ENCODE data around the gene KCNE3. TPM values are rescaled to one million over a fixed set of nuclear protein-coding genes. Genes with fewer than 3 reads are reported as not detected.

KCNE3 gene
- total RNA-seq, 6 experiments from 2014 or later = 0.09 TPM; not detected in 5

DNA sequence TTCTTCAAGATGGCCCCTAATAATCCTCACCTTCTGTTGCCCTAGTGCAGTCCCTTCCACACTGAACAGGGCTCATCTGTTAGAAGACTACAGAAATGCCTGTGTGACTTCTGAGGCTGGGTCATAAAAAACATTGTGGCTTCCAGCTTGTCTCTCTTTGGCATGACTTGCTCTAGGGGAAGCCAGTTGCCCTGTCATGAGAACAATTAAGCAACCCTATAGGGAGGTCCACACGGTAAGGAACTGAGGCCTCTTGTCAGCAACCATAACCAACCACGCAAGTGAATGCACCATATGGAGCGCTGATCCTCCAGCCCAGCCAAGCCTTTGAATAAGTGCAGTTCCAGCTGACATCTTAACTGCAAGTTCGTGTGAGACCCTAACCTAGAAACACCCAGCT is 23.6 kb upstream of the KCNE3 start:
- no peak overlapping the region for H3K27ac Mint-ChIP-seq

GRCh38 chr11:74487875-74488274 is 20.5 kb upstream of the KCNE3 start:
- Mint-ChIP-seq H3K27me3 (ENCODE audit: insufficient read depth) (peaks cover 7% of the 10 kb centered on the region), H3K36me3 (ENCODE audit: low read depth) (no peaks in the 10 kb centered on the region), H3K27ac (no peak overlapping the region), H3K4me1 (ENCODE audit: low read depth) (peaks cover 8% of the 10 kb centered on the region), H3K4me3 (no peak overlapping the region), H3K9me3 (no peaks in the 10 kb centered on the region)
- TF ChIP-seq, protein P1, sequence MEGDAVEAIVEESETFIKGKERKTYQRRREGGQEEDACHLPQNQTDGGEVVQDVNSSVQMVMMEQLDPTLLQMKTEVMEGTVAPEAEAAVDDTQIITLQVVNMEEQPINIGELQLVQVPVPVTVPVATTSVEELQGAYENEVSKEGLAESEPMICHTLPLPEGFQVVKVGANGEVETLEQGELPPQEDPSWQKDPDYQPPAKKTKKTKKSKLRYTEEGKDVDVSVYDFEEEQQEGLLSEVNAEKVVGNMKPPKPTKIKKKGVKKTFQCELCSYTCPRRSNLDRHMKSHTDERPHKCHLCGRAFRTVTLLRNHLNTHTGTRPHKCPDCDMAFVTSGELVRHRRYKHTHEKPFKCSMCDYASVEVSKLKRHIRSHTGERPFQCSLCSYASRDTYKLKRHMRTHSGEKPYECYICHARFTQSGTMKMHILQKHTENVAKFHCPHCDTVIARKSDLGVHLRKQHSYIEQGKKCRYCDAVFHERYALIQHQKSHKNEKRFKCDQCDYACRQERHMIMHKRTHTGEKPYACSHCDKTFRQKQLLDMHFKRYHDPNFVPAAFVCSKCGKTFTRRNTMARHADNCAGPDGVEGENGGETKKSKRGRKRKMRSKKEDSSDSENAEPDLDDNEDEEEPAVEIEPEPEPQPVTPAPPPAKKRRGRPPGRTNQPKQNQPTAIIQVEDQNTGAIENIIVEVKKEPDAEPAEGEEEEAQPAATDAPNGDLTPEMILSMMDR (IDR thresholded peaks at IDR 0.05) = peak; percentile 51
- no peak for DNase-seq

More for the DNA sequence above, 23.6 kb upstream of the KCNE3 start:
- Mint-ChIP-seq H3K4me3 (no peak overlapping the region), H3K9me3 (no peaks in the 10 kb centered on the region), H3K4me1 (ENCODE audit: low read depth) (peaks cover 18% of the 10 kb centered on the region), H3K27me3 (ENCODE audit: insufficient read depth) (peaks cover 1% of the 10 kb centered on the region; the same call in 1 of the 2 replicates), H3K36me3 (ENCODE audit: low read depth) (no peaks in the 10 kb centered on the region)
- TF ChIP-seq, protein P1 (IDR thresholded peaks at IDR 0.05) = no peak
- no peak for DNase-seq

GRCh38 chr11:74485868-74486267 is 18.5 kb upstream of the KCNE3 start:
- H3K9me3 Mint-ChIP-seq = no peaks in the 10 kb centered on the region
- no peak overlapping the region for H3K4me3 Mint-ChIP-seq

GRCh38 chr11:74480688-74481417 is 13.5 kb upstream of the KCNE3 start:
- Mint-ChIP-seq H3K4me1 (ENCODE audit: low read depth) (no peaks in the 10 kb centered on the region), H3K27me3 (ENCODE audit: insufficient read depth) (peaks cover 16% of the 10 kb centered on the region), H3K4me3 (no peak overlapping the region), H3K9me3 (no peaks in the 10 kb centered on the region), H3K36me3 (ENCODE audit: low read depth) (no peaks in the 10 kb centered on the region), H3K27ac (no peak overlapping the region)
- DNase-seq = no peak
- TF ChIP-seq, protein P1 (IDR thresholded peaks at IDR 0.05) = no peak

More at GRCh38 chr11:74485868-74486267, 18.5 kb upstream of the KCNE3 start:
- TF ChIP-seq, protein P1 (IDR thresholded peaks at IDR 0.05) = no peak
- DNase-seq = no peak
- Mint-ChIP-seq H3K27ac (no peak overlapping the region), H3K4me1 (ENCODE audit: low read depth) (no peaks in the 10 kb centered on the region), H3K36me3 (ENCODE audit: low read depth) (no peaks in the 10 kb centered on the region), H3K27me3 (ENCODE audit: insufficient read depth) (peaks cover 10% of the 10 kb centered on the region)

GRCh38 chr11:74479732-74480123 is 12.4 kb upstream of the KCNE3 start:
- Mint-ChIP-seq H3K27me3 (ENCODE audit: insufficient read depth) (peaks cover 20% of the 10 kb centered on the region), H3K36me3 (ENCODE audit: low read depth) (no peaks in the 10 kb centered on the region), H3K9me3 (no peaks in the 10 kb centered on the region), H3K4me3 (no peak overlapping the region), H3K4me1 (ENCODE audit: low read depth) (no peaks in the 10 kb centered on the region), H3K27ac (no peak overlapping the region)
- TF ChIP-seq, protein P1 (IDR thresholded peaks at IDR 0.05) = no peak
- DNase-seq = no peak
